Adrenal gland (tissue), 5 donors: ENCODE data around the gene TAS2R31.

Experiments
- POLR2A ChIP-seq, 2 donors: fragments of 450-650 bp; IDR thresholded peaks; one replicate each; pipeline ENCODE4 v1.6.1; 2017; ENCODE audit warnings: antibody characterized with exemption in 2 of 2, mild to moderate bottlenecking in 2 of 2, moderate library complexity in 1 of 2
- TF ChIP-seq, protein P1 (sequence below), 6 experiments: fragments of 450-650 bp in 4 of 6; fragments of 200-600 bp in 2 of 6; sonication (generic) in 1 of 6; IDR thresholded peaks; 1 replicate in 5 of 6; 2 replicates in 1 of 6; pipeline versions ENCODE4 v1.5.1 to v1.8.0; 2016 to 2021; ENCODE audit warnings: antibody characterized with exemption in 6 of 6, mild to moderate bottlenecking in 2 of 6, moderate library complexity in 1 of 6
- donor health status: DM: no; HTN: no; CAD: no.

DNA sequence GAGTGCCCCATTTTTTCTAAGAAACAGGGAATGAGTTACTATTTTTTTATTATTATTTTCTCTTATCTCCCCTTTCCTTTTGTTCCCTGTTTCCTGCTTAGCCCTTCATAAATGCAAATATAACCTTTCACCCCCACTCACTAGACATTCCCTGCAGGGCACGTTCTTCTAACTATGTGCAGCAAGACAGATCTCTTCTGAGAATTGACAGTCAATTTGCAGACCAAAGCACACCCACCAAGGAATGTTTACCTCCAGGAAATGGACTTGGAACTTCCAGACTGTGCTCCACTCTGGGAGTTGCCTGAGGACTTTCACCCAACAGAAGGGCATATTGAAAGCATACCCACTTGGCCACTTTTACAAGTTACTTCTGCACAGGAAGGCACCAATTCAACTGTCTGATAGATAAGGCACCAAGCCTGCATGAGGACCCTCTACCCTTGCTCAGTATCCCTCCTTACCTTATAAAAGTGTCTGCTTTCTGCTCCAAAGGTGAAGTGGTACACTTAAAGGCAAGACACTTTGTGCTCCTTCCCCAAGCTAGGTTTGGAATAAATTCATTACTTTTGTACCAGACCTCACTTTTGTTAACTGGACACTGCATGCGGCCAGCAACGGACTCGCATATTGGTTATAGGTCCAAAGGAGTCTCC, 15.3 kb downstream of the TAS2R31 start:
- TF ChIP-seq, protein P1, sequence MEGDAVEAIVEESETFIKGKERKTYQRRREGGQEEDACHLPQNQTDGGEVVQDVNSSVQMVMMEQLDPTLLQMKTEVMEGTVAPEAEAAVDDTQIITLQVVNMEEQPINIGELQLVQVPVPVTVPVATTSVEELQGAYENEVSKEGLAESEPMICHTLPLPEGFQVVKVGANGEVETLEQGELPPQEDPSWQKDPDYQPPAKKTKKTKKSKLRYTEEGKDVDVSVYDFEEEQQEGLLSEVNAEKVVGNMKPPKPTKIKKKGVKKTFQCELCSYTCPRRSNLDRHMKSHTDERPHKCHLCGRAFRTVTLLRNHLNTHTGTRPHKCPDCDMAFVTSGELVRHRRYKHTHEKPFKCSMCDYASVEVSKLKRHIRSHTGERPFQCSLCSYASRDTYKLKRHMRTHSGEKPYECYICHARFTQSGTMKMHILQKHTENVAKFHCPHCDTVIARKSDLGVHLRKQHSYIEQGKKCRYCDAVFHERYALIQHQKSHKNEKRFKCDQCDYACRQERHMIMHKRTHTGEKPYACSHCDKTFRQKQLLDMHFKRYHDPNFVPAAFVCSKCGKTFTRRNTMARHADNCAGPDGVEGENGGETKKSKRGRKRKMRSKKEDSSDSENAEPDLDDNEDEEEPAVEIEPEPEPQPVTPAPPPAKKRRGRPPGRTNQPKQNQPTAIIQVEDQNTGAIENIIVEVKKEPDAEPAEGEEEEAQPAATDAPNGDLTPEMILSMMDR (IDR thresholded peaks at IDR 0.05) = no peak
- no peak for TF ChIP-seq POLR2A (IDR thresholded peaks at IDR 0.05)
